Progenitor cell of endocrine pancreas (in vitro differentiated cells): Measurements from ENCODE around the gene P4HB. TPM values are rescaled to one million over a fixed set of nuclear protein-coding genes. Genes with fewer than 3 reads are reported as not detected.

ENCODE experiments used
- DNase-seq: peaks from one replicate; pipeline ENCODE4 v3.0.0; 2021; ENCODE audit warnings: low spot score; ENCODE audit not compliant: unreplicated experiment
- H3K27ac Mint-ChIP-seq: 2 replicates; pipeline ENCODE4 v1.8.0; 2021; ENCODE audit warnings: mild to moderate bottlenecking, moderate library complexity, mixed read lengths
- H3K27me3 Mint-ChIP-seq: 2 replicates; pipeline ENCODE4 v1.8.0; 2021; ENCODE audit warnings: mixed read lengths
- H3K36me3 Mint-ChIP-seq: 2 replicates; pipeline ENCODE4 v1.8.0; 2022; ENCODE audit warnings: mixed read lengths; ENCODE audit not compliant: insufficient read depth
- H3K4me1 Mint-ChIP-seq: 2 replicates; pipeline ENCODE4 v1.8.0; 2021; ENCODE audit warnings: low read depth, mixed read lengths
- H3K4me3 Mint-ChIP-seq: 2 replicates; pipeline ENCODE4 v1.8.0; 2021; ENCODE audit warnings: low read depth, mild to moderate bottlenecking, moderate library complexity, mixed read lengths
- H3K9me3 Mint-ChIP-seq: 2 replicates; pipeline ENCODE4 v1.8.0; 2021; ENCODE audit warnings: low read depth, mixed read lengths
- CTCF ChIP-seq: fragments of 200-600 bp; sonication (generic); IDR thresholded peaks from one replicate; pipeline ENCODE4 v1.5.0; 2021; ENCODE audit warnings: antibody characterized with exemption, mild to moderate bottlenecking; ENCODE audit not compliant: unreplicated experiment
- total RNA-seq: library from RNA; stranded (reverse); gene quantifications from 2 replicates; pipeline ENCODE4 v1.2.1, GENCODE V29; 2021

P4HB gene
- total RNA-seq, 1 donor from 2014 or later = 484 TPM

- Mint-ChIP-seq H3K36me3 (peaks cover 17% of the 10 kb centered on the region), H3K4me1 (peaks cover 5% of the 10 kb centered on the region), H3K9me3 (no peaks in the 10 kb centered on the region), H3K4me3 (peak overlapping the region; percentile 62), H3K27me3 (no peaks in the 10 kb centered on the region), H3K27ac (peak overlapping the region; percentile 52)
- no peak for TF ChIP-seq CTCF
- no peak for DNase-seq
These were observed 28.0 kb upstream of the P4HB start for GRCh38 chr17:81888105-81888987.

- H3K36me3 Mint-ChIP-seq = peaks cover 18% of the 10 kb centered on the region
- no peak overlapping the region for H3K27ac Mint-ChIP-seq
- peaks cover 5% of the 10 kb centered on the region for H3K4me1 Mint-ChIP-seq
- no peak for TF ChIP-seq CTCF
- H3K27me3 Mint-ChIP-seq = no peaks in the 10 kb centered on the region
- no peaks in the 10 kb centered on the region for H3K9me3 Mint-ChIP-seq
- H3K4me3 Mint-ChIP-seq = no peak overlapping the region
- DNase-seq = no peak
These were observed 25.7 kb upstream of the P4HB start for GRCh38 chr17:81885869-81886548.

DNA sequence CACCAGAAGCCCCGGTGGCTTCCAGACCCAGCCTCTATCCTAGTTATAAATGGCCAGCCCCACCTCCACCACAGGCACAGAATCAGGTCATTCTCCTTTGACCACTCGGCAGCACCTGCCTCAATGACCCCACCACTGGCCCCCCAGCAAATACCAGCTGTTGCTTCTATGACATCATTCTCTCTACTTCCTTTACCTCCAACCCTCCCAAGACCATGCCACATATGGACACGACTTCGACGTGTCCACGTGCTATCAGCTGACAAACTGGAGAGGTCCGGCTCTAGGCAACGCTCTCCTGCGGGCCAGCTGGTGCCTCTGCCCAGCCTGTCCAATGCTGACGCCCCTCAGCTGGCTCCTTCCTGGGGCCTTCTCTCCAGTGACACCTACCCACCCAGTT lies 25.1 kb upstream of the P4HB start:
- H3K36me3 Mint-ChIP-seq = peaks cover 18% of the 10 kb centered on the region
- peaks cover 4% of the 10 kb centered on the region for H3K4me1 Mint-ChIP-seq
- H3K27me3 Mint-ChIP-seq = no peaks in the 10 kb centered on the region
- H3K4me3 Mint-ChIP-seq = no peak overlapping the region
- DNase-seq = no peak
- TF ChIP-seq CTCF = no peak
- peak overlapping the region; percentile 45 for H3K27ac Mint-ChIP-seq
- H3K9me3 Mint-ChIP-seq = no peaks in the 10 kb centered on the region

- Mint-ChIP-seq H3K27me3 (no peaks in the 10 kb centered on the region), H3K27ac (peak overlapping the region; percentile 45), H3K36me3 (peaks cover 18% of the 10 kb centered on the region), H3K9me3 (no peaks in the 10 kb centered on the region), H3K4me1 (no peaks in the 10 kb centered on the region), H3K4me3 (no peak overlapping the region)
- no peak for TF ChIP-seq CTCF
- no peak for DNase-seq
These were observed 24.6 kb upstream of the P4HB start for GRCh38 chr17:81884968-81885367.

DNA sequence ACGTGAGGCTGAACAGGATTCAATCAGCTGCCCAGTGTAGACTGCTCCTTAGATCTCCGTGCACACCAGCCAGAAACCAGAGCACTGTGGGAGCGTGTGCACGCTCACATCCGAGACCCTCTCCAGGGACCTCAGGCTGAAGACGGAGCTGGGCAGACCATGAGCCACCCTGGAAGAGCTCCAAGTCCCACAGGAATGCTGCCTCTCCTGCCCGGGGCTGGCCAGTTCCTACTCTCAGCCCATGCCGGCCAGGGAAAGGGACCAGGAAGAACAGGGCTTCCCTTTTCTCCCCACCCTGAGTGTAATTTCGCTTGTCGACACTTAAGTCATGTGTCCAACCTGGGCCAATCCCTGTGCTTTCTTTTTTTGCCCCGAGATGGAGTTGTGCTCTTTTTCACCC lies 24.2 kb upstream of the P4HB start:
- Mint-ChIP-seq H3K27me3 (no peaks in the 10 kb centered on the region), H3K27ac (no peak overlapping the region), H3K36me3 (peaks cover 21% of the 10 kb centered on the region), H3K4me3 (no peak overlapping the region), H3K4me1 (no peaks in the 10 kb centered on the region), H3K9me3 (no peaks in the 10 kb centered on the region)
- no peak for DNase-seq
- TF ChIP-seq CTCF = no peak
